HCT116 (cell line): ENCODE data around the gene GPX7. TPM values are rescaled to one million over a fixed set of nuclear protein-coding genes. Genes with fewer than 3 reads are reported as not detected.

ENCODE experiments used
- ATAC-seq: fragments of 200-7000 bp; cut with Tn5 transposase; 2 replicates; pipeline ENCODE4 v1.9.1; 2020; ENCODE audit warnings: mild to moderate bottlenecking, moderate library complexity
- BruUV-seq: library from RNA; stranded (reverse); fragments of 400-500 nt; replicated peaks from 2 replicates; lab custom pipeline; 2021; lab: Mats Ljungman, UMichigan
- CTCF ChIA-PET: fragments of 300-600 bp; sonication (Branson Sonifier 250); formaldehyde crosslinking; loops from one replicate; lab custom pipeline; 2021; ENCODE audit warnings: antibody characterized with exemption; lab: Charles Lee
- POLR2A ChIA-PET: fragments of 300-600, 350-600 bp; sonication (Branson Sonifier 250); formaldehyde crosslinking; loops from one replicate; lab custom pipeline; 2021; ENCODE audit warnings: antibody characterized with exemption; lab: Charles Lee
- RAD21 ChIA-PET, 2 experiments: fragments of 300-600 bp; sonication (Branson Sonifier 250); formaldehyde crosslinking; loops; one replicate each; lab custom pipeline; 2023; ENCODE audit warnings: low total read pairs in 2 of 2; ENCODE audit not compliant: uncharacterized antibody in 2 of 2, unreplicated experiment in 2 of 2, low non-redundant PET in 1 of 2; lab: Charles Lee
- DNase-seq: peaks from one replicate; pipeline ENCODE4 v3.0.0-alpha.2; 2010; ENCODE audit warnings: low read depth, low spot score
- H2AFZ ChIP-seq: fragments of 200-600 bp; shearing (Covaris generic), sonication (generic); 2 replicates; pipeline ENCODE4 v1.6.1; 2017; ENCODE audit warnings: low read depth, mixed run types, mixed read lengths, antibody characterized with exemption, low read length; ENCODE audit not compliant: poor library complexity, severe bottlenecking
- H3K27ac ChIP-seq: 2 replicates; pipeline ENCODE4 v1.5.1; 2012; ENCODE audit warnings: low read depth, low read length
- H3K27me3 ChIP-seq: fragments of 200-600 bp; sonication (generic); 2 replicates; pipeline ENCODE4 v1.6.1; 2016; ENCODE audit warnings: mixed run types, low read length, mixed read lengths; ENCODE audit not compliant: insufficient read depth
- H3K36me3 ChIP-seq, 2 experiments: fragments of 200-500 bp in 1 of 2; fragments of 200-600 bp in 1 of 2; sonication (Bioruptor generic) in 1 of 2; sonication (generic) in 1 of 2; 2 replicates each; pipeline versions ENCODE4 v1.5.1 to v1.6.1; 2014 to 2016; ENCODE audit warnings: low read length in 2 of 2, inconsistent platforms in 1 of 2, mixed read lengths in 1 of 2, mixed run types in 1 of 2; ENCODE audit not compliant: insufficient read depth in 2 of 2, control insufficient read depth in 1 of 2
- H3K4me1 ChIP-seq, 2 experiments: fragments of 200-600 bp in 1 of 2; sonication (generic) in 1 of 2; 2 replicates each; pipeline versions ENCODE4 v1.5.1 to v1.6.1; 2012 to 2017; ENCODE audit warnings: low read length in 2 of 2, inconsistent platforms in 1 of 2, mild to moderate bottlenecking in 1 of 2, mixed read lengths in 1 of 2, mixed run types in 1 of 2, moderate library complexity in 1 of 2; ENCODE audit not compliant: insufficient read depth in 2 of 2, control insufficient read depth in 1 of 2
- H3K4me2 ChIP-seq: fragments of 200-600 bp; sonication (generic); 2 replicates; pipeline ENCODE4 v1.6.1; 2017; ENCODE audit warnings: mixed run types, low read length, mixed read lengths
- H3K4me3 ChIP-seq, 2 experiments: fragments of 200-600 bp in 1 of 2; sonication (generic) in 1 of 2; replicated peaks in 1 of 2; 2 replicates each; pipeline ENCODE4 v1.5.1; 2011 to 2016; ENCODE audit warnings: low read length in 2 of 2, control low read depth in 1 of 2, low read depth in 1 of 2, mild to moderate bottlenecking in 1 of 2, mixed read lengths in 1 of 2, mixed run types in 1 of 2
- H3K79me2 ChIP-seq: fragments of 200-600 bp; sonication (generic); 2 replicates; pipeline ENCODE4 v1.6.1; 2017; ENCODE audit warnings: mild to moderate bottlenecking, mixed run types, low read length, moderate library complexity, mixed read lengths; ENCODE audit not compliant: insufficient read depth
- H3K9ac ChIP-seq: fragments of 200-600 bp; sonication (generic); 2 replicates; pipeline ENCODE4 v1.6.1; 2016; ENCODE audit warnings: low read length, mixed read lengths
- H3K9me2 ChIP-seq: fragments of 200-600 bp; sonication (generic), shearing (Covaris generic); 2 replicates; pipeline ENCODE4 v1.6.1; 2017; ENCODE audit warnings: mixed run types, mild to moderate bottlenecking, moderate library complexity; ENCODE audit not compliant: insufficient read depth
- H3K9me3 ChIP-seq, 2 experiments: fragments of 200-500 bp in 1 of 2; fragments of 200-600 bp in 1 of 2; sonication (Bioruptor generic) in 1 of 2; sonication (generic) in 1 of 2; 2 replicates each; pipeline ENCODE4 v1.6.1; 2014 to 2017; ENCODE audit warnings: low read length in 2 of 2, mixed read lengths in 2 of 2, inconsistent platforms in 1 of 2, low read depth in 1 of 2, mild to moderate bottlenecking in 1 of 2, mixed run types in 1 of 2, moderate library complexity in 1 of 2; ENCODE audit not compliant: control insufficient read depth in 1 of 2, insufficient read depth in 1 of 2
- H4K20me1 ChIP-seq: fragments of 200-600 bp; sonication (generic), shearing (Covaris generic); 2 replicates; pipeline ENCODE4 v1.6.1; 2017; ENCODE audit warnings: mixed run types, mild to moderate bottlenecking, moderate library complexity; ENCODE audit not compliant: insufficient read depth
- ELF1 ChIP-seq: IDR thresholded peaks from 2 replicates; pipeline ENCODE4 v1.6.1; 2012; ENCODE audit warnings: low read depth, borderline replicate concordance
- FOSL1 ChIP-seq: IDR thresholded peaks from 2 replicates; pipeline ENCODE4 v1.6.1; 2012; ENCODE audit warnings: low read depth
- MAX ChIP-seq: IDR thresholded peaks from 2 replicates; pipeline ENCODE4 v1.6.1; 2012
- RAD21 ChIP-seq: IDR thresholded peaks from 2 replicates; pipeline ENCODE4 v1.6.1; 2012; ENCODE audit warnings: low read depth, mild to moderate bottlenecking
- intact Hi-C: fragments of 100-400 bp; cut with micrococcal nuclease; formaldehyde crosslinking; loops from 2 replicates; pipeline ENCODE4 v1.10.0; 2022
- total RNA-seq: library from RNA; stranded (reverse); gene quantifications from one replicate; pipeline ENCODE4 v1.2.1, GENCODE V29; 2021; ENCODE audit not compliant: unreplicated experiment

The GPX7 gene
- total RNA-seq, 1 experiment from 2014 or later = not detected

- H3K4me1 ChIP-seq = no peaks in the 10 kb centered on the region
- ATAC-seq (no peak), DNase-seq (no peak)
- no peak overlapping the region for H3K4me2 ChIP-seq
- H3K9me2 ChIP-seq = no peaks in the 10 kb centered on the region
- no peaks in the 10 kb centered on the region for H3K79me2 ChIP-seq
- TF ChIP-seq RAD21 (peak; percentile 8; the same call in 1 of the 2 replicates), MAX (no peak)
- H2AFZ ChIP-seq = peak overlapping the region; percentile 61
- no peak overlapping the region for H3K4me3 ChIP-seq
- BruUV-seq = no TSS peak
- H3K27ac ChIP-seq = no peak overlapping the region
- intact Hi-C loops = no loop called here
- no peaks in the 10 kb centered on the region for H3K9me3 ChIP-seq
- ChIA-PET RAD21 (no interaction called here), POLR2A (interaction anchor here (0.7 to 1.0 kb wide), 2 partner anchors 11 to 15 kb away, joined by 3 to 4 read pairs; partner anchors contain the start of gene TUT4), CTCF (no interaction called here)
- no peak overlapping the region for H3K9ac ChIP-seq
- no peaks in the 10 kb centered on the region for H4K20me1 ChIP-seq
- H3K36me3 ChIP-seq = no peaks in the 10 kb centered on the region
- H3K27me3 ChIP-seq = no peaks in the 10 kb centered on the region
These were observed 34.2 kb upstream of the GPX7 start for GRCh38 chr1:52567943-52568342.

GRCh38 chr1:52569449-52570210 is 32.5 kb upstream of the GPX7 start:
- Histone ChIP-seq H2AFZ (no peak overlapping the region), H3K9me3 (no peaks in the 10 kb centered on the region), H3K4me2 (no peak overlapping the region), H3K27ac (no peak overlapping the region), H3K4me1 (peaks cover 2 to 8% of the 10 kb centered on the region in 2 experiments; a peak in 3 of 4 replicates), H3K79me2 (no peaks in the 10 kb centered on the region)
- intact Hi-C loops = no loop called here
- no peak for ATAC-seq
- POLR2A ChIA-PET = interaction anchor here (0.7 kb wide), 1 partner anchor 15 kb away, joined by 3 read pairs; no protein-coding TSS in a partner anchor
- no TSS peak for BruUV-seq
- TF ChIP-seq FOSL1 = no peak
- TF ChIP-seq ELF1 = no peak
- TF ChIP-seq, all 23 proteins: peak for 0
- no peaks in the 10 kb centered on the region for H4K20me1 ChIP-seq
- no peaks in the 10 kb centered on the region for H3K36me3 ChIP-seq
- no peak overlapping the region for H3K9ac ChIP-seq
- CTCF ChIA-PET = no interaction called here
- no peak overlapping the region for H3K4me3 ChIP-seq
- RAD21 ChIA-PET = no interaction called here
- DNase-seq = no peak
- H3K9me2 ChIP-seq = no peaks in the 10 kb centered on the region
- no peaks in the 10 kb centered on the region for H3K27me3 ChIP-seq
